ENCODE data around the gene GARIN5B.

- TF ChIP-seq CTCF (IDR thresholded peaks at IDR 0.05): no peak
- no peak for TF ChIP-seq POLR2A (IDR thresholded peaks at IDR 0.05)
These were observed 51.7 kb downstream of the GARIN5B start for GRCh38 chr19:55311397-55311796.

All from esophagus squamous epithelium (tissue), 4 donors.